Liver (tissue), 9 donors: ENCODE data around the gene ANKRD17. TPM values are rescaled to one million over a fixed set of nuclear protein-coding genes. Genes with fewer than 3 reads are reported as not detected.

ENCODE experiments used
- DNase-seq: peaks from one replicate; pipeline ENCODE4 v3.0.0-alpha.2; 2017; ENCODE audit warnings: low spot score
- H3K27ac ChIP-seq, 2 donors: one replicate each; pipeline ENCODE4 v1.7.0; 2013; ENCODE audit warnings: inconsistent platforms in 2 of 2, low read length in 2 of 2, control low read depth in 1 of 2, low read depth in 1 of 2, mild to moderate bottlenecking in 1 of 2
- H3K27me3 ChIP-seq, 4 donors: one replicate each; pipeline versions ENCODE4 v1.6.1 to v1.7.0; 2013; ENCODE audit warnings: low read length in 3 of 4, inconsistent platforms in 1 of 4, mild to moderate bottlenecking in 1 of 4, moderate library complexity in 1 of 4; ENCODE audit not compliant: control insufficient read depth in 4 of 4, insufficient read depth in 4 of 4
- H3K36me3 ChIP-seq, 4 donors: one replicate each; pipeline versions ENCODE4 v1.6.1 to v1.7.0; 2013; ENCODE audit warnings: low read length in 3 of 4, mild to moderate bottlenecking in 3 of 4, low read depth in 1 of 4, moderate library complexity in 1 of 4; ENCODE audit not compliant: control insufficient read depth in 4 of 4, insufficient read depth in 3 of 4
- H3K4me1 ChIP-seq, 4 donors: one replicate each; pipeline versions ENCODE4 v1.6.1 to v1.7.0; 2013; ENCODE audit warnings: low read length in 3 of 4, mild to moderate bottlenecking in 3 of 4, moderate library complexity in 1 of 4; ENCODE audit not compliant: control insufficient read depth in 4 of 4, insufficient read depth in 4 of 4
- H3K4me3 ChIP-seq, 3 donors: one replicate each; pipeline versions ENCODE4 v1.6.1 to v1.7.0; 2013; ENCODE audit warnings: low read length in 3 of 3, control low read depth in 1 of 3, low read depth in 1 of 3, mild to moderate bottlenecking in 1 of 3
- H3K9ac ChIP-seq, 2 donors: one replicate each; pipeline ENCODE4 v1.7.0; 2013; ENCODE audit warnings: low read length in 2 of 2, mild to moderate bottlenecking in 2 of 2, moderate library complexity in 2 of 2, control low read depth in 1 of 2, low read depth in 1 of 2
- H3K9me3 ChIP-seq, 4 donors: one replicate each; pipeline versions ENCODE4 v1.6.1 to v1.7.0; 2013; ENCODE audit warnings: low read length in 3 of 4; ENCODE audit not compliant: control insufficient read depth in 4 of 4
- CTCF ChIP-seq: fragments of 150-350 bp; IDR thresholded peaks from 2 replicates; pipeline ENCODE4 v1.5.1; 2017; ENCODE audit warnings: improper control_type of control experiment, low read depth, low read length; ENCODE audit not compliant: missing input control
- EGR1 ChIP-seq, 2 donors: IDR thresholded peaks; 2 replicates each; pipeline ENCODE4 v1.6.1; 2016 to 2018; ENCODE audit warnings: antibody characterized with exemption in 2 of 2, low read depth in 2 of 2
- FOXA1 ChIP-seq: IDR thresholded peaks from 2 replicates; pipeline ENCODE4 v1.6.1; 2016; ENCODE audit warnings: antibody characterized with exemption
- FOXA2 ChIP-seq: IDR thresholded peaks from 2 replicates; pipeline ENCODE4 v1.6.1; 2016; ENCODE audit warnings: antibody characterized with exemption
- GABPA ChIP-seq, 2 donors: IDR thresholded peaks in 1 of 2; conservative IDR thresholded peaks in 1 of 2; 2 replicates each; pipeline ENCODE4 v1.6.1; 2016; ENCODE audit warnings: antibody characterized with exemption in 2 of 2, mild to moderate bottlenecking in 1 of 2, moderate library complexity in 1 of 2
- HNF4A ChIP-seq, 2 donors: conservative IDR thresholded peaks; 2 replicates each; pipeline ENCODE4 v1.6.1; 2016; ENCODE audit warnings: antibody characterized with exemption in 2 of 2, mild to moderate bottlenecking in 2 of 2
- HNF4G ChIP-seq: IDR thresholded peaks from 2 replicates; pipeline ENCODE4 v1.6.1; 2016; ENCODE audit warnings: antibody characterized with exemption
- JUND ChIP-seq, 2 donors: IDR thresholded peaks; 2 replicates each; pipeline ENCODE4 v1.6.1; 2016; ENCODE audit warnings: antibody characterized with exemption in 2 of 2
- NR2F2 ChIP-seq: IDR thresholded peaks from 2 replicates; pipeline ENCODE4 v1.6.1; 2016; ENCODE audit warnings: antibody characterized with exemption
- RAD21 ChIP-seq, 2 donors: IDR thresholded peaks; 2 replicates each; pipeline ENCODE4 v1.6.1; 2016; ENCODE audit warnings: antibody characterized with exemption in 2 of 2, mild to moderate bottlenecking in 2 of 2
- RXRA ChIP-seq, 2 donors: IDR thresholded peaks; 2 replicates each; pipeline ENCODE4 v1.6.1; 2017 to 2018; ENCODE audit warnings: antibody characterized with exemption in 2 of 2, mild to moderate bottlenecking in 1 of 2
- SP1 ChIP-seq: IDR thresholded peaks from 2 replicates; pipeline ENCODE4 v1.6.1; 2018; ENCODE audit warnings: antibody characterized with exemption, mild to moderate bottlenecking
- TAF1 ChIP-seq: conservative IDR thresholded peaks from 2 replicates; pipeline ENCODE4 v1.6.1; 2016; ENCODE audit warnings: antibody characterized with exemption, mild to moderate bottlenecking
- YY1 ChIP-seq: IDR thresholded peaks from 2 replicates; pipeline ENCODE4 v1.6.1; 2016; ENCODE audit warnings: antibody characterized with exemption, mild to moderate bottlenecking
- ZBTB33 ChIP-seq: IDR thresholded peaks from 2 replicates; pipeline ENCODE4 v1.6.1; 2016; ENCODE audit warnings: antibody characterized with exemption
- WGBS: extraction: QIAGEN DNeasy Blood & Tissue Kit; methylation state at CpG from one replicate; pipeline ENCODE4 v1.1.7; 2013; 5-methylcytosine and 5-hydroxymethylcytosine counted together
- polyA plus RNA-seq, 2 donors: library from polyadenylated mRNA; stranded (reverse) in 1 of 2; unstranded in 1 of 2; fragments of 200-250 nt in 1 of 2; fragments of >200 nt in 1 of 2; fragmentation: Nextera tagmentation in 1 of 2; extraction: Ambion mirVana in 1 of 2; gene quantifications; one replicate each; pipeline versions ENCODE4 v1.2.1 to v1.2.3, GENCODE V29; 2013 to 2015
- total RNA-seq, 2 donors: library from RNA; depleted of rRNA; stranded (reverse); fragments of >200 nt; gene quantifications; one replicate each; pipeline ENCODE4 v1.2.3, GENCODE V29; 2014
- TF ChIP-seq, protein P1 (sequence below): IDR thresholded peaks from 2 replicates; pipeline ENCODE4 v1.6.1; 2016; ENCODE audit warnings: antibody characterized with exemption
- TF ChIP-seq, protein P2 (sequence below): IDR thresholded peaks from 2 replicates; pipeline ENCODE4 v1.6.1; 2016; ENCODE audit warnings: antibody characterized with exemption, mild to moderate bottlenecking
- TF ChIP-seq, protein P3 (sequence below): IDR thresholded peaks from 2 replicates; pipeline ENCODE4 v1.6.1; 2016; ENCODE audit warnings: antibody characterized with exemption
- donor health status: healthy.
- donor health status: healthy.
- donor health status: healthy.
- donor health status: healthy.
- donor health status: healthy.

ANKRD17 gene
- total and polyA plus RNA-seq, 4 donors, result 11.6 to 38.5 (median 19.7) TPM

DNA sequence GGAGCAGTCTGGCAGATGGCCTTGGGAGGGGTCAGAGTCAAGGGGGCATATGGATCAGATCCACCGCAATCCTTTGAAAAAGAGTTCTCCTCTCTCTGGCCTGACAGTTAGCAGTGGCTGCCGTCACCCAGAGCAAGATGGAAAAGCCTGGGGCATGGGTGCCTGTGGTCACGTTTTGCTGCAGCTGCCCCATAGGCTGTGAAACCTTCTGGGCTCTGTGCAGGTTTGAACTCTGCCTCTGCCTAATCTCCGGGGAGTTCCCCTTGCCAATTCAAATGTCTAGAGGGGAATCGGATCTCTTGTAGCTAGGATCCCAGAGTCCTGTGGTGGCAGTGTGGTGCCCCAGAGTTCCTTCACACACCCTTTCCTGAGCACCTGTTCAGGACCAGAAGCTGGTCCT is 23.4 kb upstream of the ANKRD17 start (continued):
- TF ChIP-seq HNF4A (conservative IDR thresholded peaks at IDR 0.05), result no peak
- TF ChIP-seq FOXA2, result no peak
- TF ChIP-seq EGR1 (IDR thresholded peaks at IDR 0.05; ENCODE audit: low read depth in 2 of 2), result no peak
- TF ChIP-seq RAD21 (IDR thresholded peaks at IDR 0.05), result no peak
- TF ChIP-seq SP1, result no peak
- TF ChIP-seq, protein P1, sequence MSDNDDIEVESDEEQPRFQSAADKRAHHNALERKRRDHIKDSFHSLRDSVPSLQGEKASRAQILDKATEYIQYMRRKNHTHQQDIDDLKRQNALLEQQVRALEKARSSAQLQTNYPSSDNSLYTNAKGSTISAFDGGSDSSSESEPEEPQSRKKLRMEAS, result no peak

DNA sequence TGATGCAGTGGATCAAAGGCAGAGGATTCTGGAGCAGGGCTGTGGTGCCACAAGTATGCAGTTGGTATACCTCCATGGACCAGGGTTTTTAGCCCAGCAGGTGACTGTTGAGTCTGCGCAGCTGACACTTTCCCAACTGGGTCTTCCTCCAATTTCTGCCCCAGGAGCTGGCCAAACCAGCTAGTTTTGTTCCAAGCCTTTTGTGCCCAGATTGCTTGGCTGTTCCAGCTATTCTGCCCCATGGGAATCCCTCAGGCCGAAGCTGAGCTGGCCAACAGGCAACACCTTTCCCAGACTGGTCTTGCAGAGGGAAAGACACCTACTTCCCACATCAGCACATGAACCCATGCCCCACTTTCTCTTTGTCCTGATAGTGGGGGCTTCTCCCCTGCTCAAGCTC is 22.8 kb upstream of the ANKRD17 start:
- 97% methylated on average over 2 of the region's 2 CpGs for WGBS
- TF ChIP-seq TAF1 (no peak), HNF4A (conservative IDR thresholded peaks at IDR 0.05) (no peak), HNF4G (no peak), RAD21 (IDR thresholded peaks at IDR 0.05) (no peak), FOXA1 (no peak), SP1 (no peak), JUND (IDR thresholded peaks at IDR 0.05) (no peak), EGR1 (IDR thresholded peaks at IDR 0.05; ENCODE audit: low read depth in 2 of 2) (no peak), RXRA (IDR thresholded peaks at IDR 0.05) (no peak), GABPA (IDR thresholded peaks at IDR 0.05 in 1 of 2, conservative IDR thresholded peaks at IDR 0.05 in 1 of 2) (no peak), CTCF (no peak), ZBTB33 (no peak), NR2F2 (no peak), FOXA2 (no peak), YY1 (no peak)
- TF ChIP-seq, protein P1, result no peak
- TF ChIP-seq, protein P2, sequence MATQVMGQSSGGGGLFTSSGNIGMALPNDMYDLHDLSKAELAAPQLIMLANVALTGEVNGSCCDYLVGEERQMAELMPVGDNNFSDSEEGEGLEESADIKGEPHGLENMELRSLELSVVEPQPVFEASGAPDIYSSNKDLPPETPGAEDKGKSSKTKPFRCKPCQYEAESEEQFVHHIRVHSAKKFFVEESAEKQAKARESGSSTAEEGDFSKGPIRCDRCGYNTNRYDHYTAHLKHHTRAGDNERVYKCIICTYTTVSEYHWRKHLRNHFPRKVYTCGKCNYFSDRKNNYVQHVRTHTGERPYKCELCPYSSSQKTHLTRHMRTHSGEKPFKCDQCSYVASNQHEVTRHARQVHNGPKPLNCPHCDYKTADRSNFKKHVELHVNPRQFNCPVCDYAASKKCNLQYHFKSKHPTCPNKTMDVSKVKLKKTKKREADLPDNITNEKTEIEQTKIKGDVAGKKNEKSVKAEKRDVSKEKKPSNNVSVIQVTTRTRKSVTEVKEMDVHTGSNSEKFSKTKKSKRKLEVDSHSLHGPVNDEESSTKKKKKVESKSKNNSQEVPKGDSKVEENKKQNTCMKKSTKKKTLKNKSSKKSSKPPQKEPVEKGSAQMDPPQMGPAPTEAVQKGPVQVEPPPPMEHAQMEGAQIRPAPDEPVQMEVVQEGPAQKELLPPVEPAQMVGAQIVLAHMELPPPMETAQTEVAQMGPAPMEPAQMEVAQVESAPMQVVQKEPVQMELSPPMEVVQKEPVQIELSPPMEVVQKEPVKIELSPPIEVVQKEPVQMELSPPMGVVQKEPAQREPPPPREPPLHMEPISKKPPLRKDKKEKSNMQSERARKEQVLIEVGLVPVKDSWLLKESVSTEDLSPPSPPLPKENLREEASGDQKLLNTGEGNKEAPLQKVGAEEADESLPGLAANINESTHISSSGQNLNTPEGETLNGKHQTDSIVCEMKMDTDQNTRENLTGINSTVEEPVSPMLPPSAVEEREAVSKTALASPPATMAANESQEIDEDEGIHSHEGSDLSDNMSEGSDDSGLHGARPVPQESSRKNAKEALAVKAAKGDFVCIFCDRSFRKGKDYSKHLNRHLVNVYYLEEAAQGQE, result no peak
- TF ChIP-seq, protein P3, sequence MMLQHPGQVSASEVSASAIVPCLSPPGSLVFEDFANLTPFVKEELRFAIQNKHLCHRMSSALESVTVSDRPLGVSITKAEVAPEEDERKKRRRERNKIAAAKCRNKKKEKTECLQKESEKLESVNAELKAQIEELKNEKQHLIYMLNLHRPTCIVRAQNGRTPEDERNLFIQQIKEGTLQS, result no peak
- H3K9ac ChIP-seq, result no peak overlapping the region
- no peaks in the 10 kb centered on the region for H3K36me3 ChIP-seq
- H3K4me3 ChIP-seq, result no peak overlapping the region
- no peaks in the 10 kb centered on the region for H3K27me3 ChIP-seq
- H3K9me3 ChIP-seq, result peaks cover 0 to 4% (median 0%) of the 10 kb centered on the region in 4 donors
- no peak for DNase-seq
- no peak overlapping the region for H3K27ac ChIP-seq
- peaks cover 0 to 12% (median 6%) of the 10 kb centered on the region in 4 donors for H3K4me1 ChIP-seq
